Tibial nerve (tissue), 4 donors: Measurements from ENCODE around the gene RPTOR.

Source experiments
- EP300 ChIP-seq, 2 donors: sonication (generic); formaldehyde crosslinking; IDR thresholded peaks; one replicate each; pipeline ENCODE4 v1.6.1; 2017; ENCODE audit warnings: antibody characterized with exemption in 2 of 2, mild to moderate bottlenecking in 1 of 2
- TF ChIP-seq, protein P1 (sequence below), 5 experiments: fragments of 200-600 bp in 3 of 5; fragments of 450-650 bp in 2 of 5; sonication (generic) in 3 of 5; IDR thresholded peaks; one replicate each; pipeline ENCODE4 v1.5.1; 2016 to 2019; ENCODE audit warnings: antibody characterized with exemption in 5 of 5, mild to moderate bottlenecking in 3 of 5, moderate library complexity in 2 of 5

- TF ChIP-seq, protein P1, sequence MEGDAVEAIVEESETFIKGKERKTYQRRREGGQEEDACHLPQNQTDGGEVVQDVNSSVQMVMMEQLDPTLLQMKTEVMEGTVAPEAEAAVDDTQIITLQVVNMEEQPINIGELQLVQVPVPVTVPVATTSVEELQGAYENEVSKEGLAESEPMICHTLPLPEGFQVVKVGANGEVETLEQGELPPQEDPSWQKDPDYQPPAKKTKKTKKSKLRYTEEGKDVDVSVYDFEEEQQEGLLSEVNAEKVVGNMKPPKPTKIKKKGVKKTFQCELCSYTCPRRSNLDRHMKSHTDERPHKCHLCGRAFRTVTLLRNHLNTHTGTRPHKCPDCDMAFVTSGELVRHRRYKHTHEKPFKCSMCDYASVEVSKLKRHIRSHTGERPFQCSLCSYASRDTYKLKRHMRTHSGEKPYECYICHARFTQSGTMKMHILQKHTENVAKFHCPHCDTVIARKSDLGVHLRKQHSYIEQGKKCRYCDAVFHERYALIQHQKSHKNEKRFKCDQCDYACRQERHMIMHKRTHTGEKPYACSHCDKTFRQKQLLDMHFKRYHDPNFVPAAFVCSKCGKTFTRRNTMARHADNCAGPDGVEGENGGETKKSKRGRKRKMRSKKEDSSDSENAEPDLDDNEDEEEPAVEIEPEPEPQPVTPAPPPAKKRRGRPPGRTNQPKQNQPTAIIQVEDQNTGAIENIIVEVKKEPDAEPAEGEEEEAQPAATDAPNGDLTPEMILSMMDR (IDR thresholded peaks at IDR 0.05), result no peak
- no peak for TF ChIP-seq EP300 (IDR thresholded peaks at IDR 0.05)
Observed at GRCh38 chr17:80793851-80794267, 249.2 kb downstream of the RPTOR start.
